ENCODE data around the gene CDH6.

DNA sequence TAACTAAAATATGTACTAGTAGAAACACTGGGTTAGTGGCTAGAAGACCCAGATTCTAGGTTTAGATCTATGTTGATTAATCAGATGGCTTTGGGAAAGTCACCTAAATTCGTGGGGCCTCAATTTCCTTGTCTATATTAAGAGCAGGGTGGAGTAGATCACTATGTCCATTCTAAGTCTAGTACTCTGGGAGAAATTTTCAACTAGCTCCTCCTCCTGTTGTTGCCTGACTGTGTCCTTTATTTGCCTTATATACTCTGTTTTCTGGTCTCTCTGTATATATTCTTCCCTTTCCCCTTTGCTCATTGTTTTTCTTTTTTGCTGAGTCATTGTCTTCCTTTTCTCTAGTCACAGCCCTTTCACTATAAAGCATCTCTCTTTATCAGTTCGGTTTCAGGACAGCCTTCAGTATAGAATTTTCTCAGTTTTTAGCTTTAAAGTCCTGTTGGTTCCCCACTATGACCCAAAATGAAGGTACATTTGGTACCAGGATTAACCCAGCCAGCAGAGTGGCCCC is 44.5 kb upstream of the CDH6 start:
- TF ChIP-seq, protein P1, sequence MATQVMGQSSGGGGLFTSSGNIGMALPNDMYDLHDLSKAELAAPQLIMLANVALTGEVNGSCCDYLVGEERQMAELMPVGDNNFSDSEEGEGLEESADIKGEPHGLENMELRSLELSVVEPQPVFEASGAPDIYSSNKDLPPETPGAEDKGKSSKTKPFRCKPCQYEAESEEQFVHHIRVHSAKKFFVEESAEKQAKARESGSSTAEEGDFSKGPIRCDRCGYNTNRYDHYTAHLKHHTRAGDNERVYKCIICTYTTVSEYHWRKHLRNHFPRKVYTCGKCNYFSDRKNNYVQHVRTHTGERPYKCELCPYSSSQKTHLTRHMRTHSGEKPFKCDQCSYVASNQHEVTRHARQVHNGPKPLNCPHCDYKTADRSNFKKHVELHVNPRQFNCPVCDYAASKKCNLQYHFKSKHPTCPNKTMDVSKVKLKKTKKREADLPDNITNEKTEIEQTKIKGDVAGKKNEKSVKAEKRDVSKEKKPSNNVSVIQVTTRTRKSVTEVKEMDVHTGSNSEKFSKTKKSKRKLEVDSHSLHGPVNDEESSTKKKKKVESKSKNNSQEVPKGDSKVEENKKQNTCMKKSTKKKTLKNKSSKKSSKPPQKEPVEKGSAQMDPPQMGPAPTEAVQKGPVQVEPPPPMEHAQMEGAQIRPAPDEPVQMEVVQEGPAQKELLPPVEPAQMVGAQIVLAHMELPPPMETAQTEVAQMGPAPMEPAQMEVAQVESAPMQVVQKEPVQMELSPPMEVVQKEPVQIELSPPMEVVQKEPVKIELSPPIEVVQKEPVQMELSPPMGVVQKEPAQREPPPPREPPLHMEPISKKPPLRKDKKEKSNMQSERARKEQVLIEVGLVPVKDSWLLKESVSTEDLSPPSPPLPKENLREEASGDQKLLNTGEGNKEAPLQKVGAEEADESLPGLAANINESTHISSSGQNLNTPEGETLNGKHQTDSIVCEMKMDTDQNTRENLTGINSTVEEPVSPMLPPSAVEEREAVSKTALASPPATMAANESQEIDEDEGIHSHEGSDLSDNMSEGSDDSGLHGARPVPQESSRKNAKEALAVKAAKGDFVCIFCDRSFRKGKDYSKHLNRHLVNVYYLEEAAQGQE (IDR thresholded peaks at IDR 0.05; ENCODE audit: low read depth) = no peak
- TF ChIP-seq, protein P2, sequence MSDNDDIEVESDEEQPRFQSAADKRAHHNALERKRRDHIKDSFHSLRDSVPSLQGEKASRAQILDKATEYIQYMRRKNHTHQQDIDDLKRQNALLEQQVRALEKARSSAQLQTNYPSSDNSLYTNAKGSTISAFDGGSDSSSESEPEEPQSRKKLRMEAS (IDR thresholded peaks at IDR 0.05) = no peak
- TF ChIP-seq YY1 (IDR thresholded peaks at IDR 0.05; ENCODE audit: low read depth) = no peak
- TF ChIP-seq EP300 (IDR thresholded peaks at IDR 0.05; ENCODE audit: borderline replicate concordance) = no peak
- no peak for TF ChIP-seq FOXM1 (IDR thresholded peaks at IDR 0.05; ENCODE audit: borderline replicate concordance, low read depth)
- TF ChIP-seq ZBTB7A (IDR thresholded peaks at IDR 0.05; ENCODE audit: low read depth) = no peak

All from Ishikawa (cell line).